GM21515 (cell line): ENCODE data around the gene PDZRN4.
"Not testable (repeated sequence)": the region's sequence is repeated elsewhere in the genome, so short reads cannot be mapped to it uniquely, and the experiment has no call there.

Source experiments
- ATAC-seq: cut with Tn5 transposase; IDR thresholded peaks from one replicate; pipeline ENCODE4 v1.9.1; 2021; ENCODE audit not compliant: unreplicated experiment

PDZRN4 gene

GRCh38 chr12:41504976-41505375 lies 316.9 kb downstream of the PDZRN4 start:
- ATAC-seq = no peak

DNA sequence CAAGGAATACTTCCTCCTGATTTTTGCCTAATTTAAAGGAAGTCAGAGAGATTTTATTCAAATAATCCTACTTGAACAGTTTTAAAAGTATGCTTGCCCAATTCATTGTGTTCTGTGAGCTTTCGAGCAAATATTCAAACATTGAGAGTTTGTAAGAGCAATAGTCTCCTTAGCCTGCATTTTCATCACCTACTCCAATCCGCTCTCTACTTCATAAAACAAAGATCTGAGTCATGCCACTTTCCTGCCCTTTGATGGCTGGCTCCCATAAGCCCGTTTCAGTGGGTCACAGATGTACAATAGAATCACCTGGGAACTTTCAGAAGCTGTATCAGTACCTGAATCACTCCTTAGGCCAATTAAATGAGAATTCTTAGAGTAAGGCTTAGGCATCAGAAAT lies 319.2 kb downstream of the PDZRN4 start:
- no peak for ATAC-seq

GRCh38 chr12:41509271-41510055 lies 321.3 kb downstream of the PDZRN4 start:
- no peak for ATAC-seq

DNA sequence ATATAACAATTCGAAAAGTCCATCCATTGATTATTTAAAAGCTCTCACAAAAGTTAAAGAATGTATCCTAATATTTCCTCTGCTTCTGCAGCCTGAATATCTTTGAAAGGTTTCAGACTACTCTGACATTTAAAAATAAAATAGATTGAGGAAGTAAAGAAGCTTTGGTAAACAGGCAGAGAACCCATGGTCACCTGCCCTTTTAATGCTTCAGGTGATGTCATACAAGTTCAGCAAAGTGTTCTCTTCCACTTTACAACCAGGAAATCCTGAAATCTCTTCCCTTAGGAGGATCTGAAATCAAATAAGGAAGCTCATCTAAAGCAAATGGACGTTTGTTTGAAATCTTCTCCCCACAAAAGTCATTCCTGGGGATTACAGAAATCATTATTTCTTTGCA lies 322.4 kb downstream of the PDZRN4 start:
- ATAC-seq = no peak

DNA sequence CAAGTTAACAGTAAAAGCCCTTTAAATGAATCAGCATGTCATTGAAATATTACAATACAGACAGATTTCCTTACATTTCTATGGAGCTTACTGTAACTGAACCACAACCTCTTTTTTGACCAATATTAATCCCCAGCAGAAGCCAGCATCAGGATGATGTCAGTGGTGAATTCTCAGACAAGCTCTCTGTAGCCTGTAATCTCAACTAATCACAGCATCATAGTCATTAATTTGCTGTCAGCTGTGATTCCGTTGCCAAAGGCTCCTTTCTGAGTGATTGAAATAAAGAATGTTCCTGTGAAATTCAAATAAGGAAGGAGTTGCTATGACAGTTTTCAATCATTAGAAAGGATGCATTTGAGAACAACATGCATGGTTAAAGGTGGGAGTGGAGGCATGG lies 323.1 kb downstream of the PDZRN4 start:
- ATAC-seq = no peak

DNA sequence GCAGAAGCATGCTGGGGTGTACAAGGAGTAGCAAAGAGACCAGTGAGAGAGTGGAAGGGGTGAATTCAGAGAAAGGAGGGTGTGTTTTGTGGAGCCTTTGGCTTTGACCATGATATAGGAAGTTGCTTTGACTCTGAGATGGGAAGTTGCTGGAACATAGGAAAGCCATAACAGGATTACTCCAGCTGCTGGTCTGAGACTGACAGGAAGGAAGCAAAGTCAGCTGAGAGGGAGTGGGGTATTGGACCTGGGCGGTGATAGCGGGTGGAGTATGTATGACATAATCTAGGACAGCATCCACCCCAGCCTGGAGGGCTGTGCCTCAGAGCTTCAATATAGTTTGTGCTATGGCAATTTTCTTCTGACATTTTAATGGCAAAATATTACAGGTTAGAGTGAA lies 324.4 kb downstream of the PDZRN4 start:
- ATAC-seq = no peak

GRCh38 chr12:41514021-41514777 lies 326.1 kb downstream of the PDZRN4 start:
- no peak for ATAC-seq

GRCh38 chr12:41514907-41515306 lies 326.8 kb downstream of the PDZRN4 start:
- ATAC-seq = no peak

DNA sequence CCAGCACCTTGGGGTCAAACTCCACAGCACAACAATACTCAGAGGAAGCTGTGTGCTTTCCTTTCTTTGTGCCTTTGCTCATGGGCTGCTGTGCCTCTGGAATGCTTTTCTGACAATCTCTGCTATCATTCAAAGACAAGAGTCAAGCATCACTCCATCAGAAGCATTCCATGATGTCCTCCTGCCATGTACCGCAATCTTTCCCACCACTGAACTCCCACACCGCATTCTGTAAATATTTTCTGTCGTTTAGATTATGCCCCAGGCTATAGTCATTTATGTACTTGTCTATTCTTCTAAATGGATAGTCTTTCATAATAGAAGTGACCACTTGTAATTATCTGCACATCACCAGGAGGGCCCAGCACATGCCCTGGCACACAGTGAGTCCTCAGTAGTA lies 327.8 kb downstream of the PDZRN4 start:
- no peak for ATAC-seq

- no peak for ATAC-seq
These were observed 332.7 kb downstream of the PDZRN4 start for GRCh38 chr12:41520869-41521268.

DNA sequence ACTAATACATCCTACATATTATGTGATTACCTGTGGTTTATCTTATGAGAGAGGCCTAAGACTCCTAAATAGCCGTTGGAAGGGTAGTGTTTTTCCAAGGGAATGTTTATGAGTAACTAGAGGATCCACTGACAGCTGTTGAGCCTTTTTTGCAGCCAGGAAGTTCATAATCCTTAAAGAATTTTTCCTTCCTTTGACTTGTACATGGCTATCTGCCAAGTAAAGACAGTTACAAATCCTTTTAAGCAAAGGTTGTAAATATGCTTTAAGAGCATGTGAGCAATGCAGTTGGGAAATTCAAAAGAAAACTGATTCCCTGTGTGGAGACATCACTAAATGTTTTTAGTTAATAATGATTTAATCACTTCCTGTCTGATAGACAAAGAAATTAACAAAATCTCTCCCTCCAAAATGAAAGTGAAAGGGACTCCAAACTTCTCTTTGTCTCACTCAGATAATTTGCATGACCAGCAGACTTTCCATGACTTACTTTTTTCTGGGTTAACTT lies 333.8 kb downstream of the PDZRN4 start:
- peak; percentile 62 for ATAC-seq

DNA sequence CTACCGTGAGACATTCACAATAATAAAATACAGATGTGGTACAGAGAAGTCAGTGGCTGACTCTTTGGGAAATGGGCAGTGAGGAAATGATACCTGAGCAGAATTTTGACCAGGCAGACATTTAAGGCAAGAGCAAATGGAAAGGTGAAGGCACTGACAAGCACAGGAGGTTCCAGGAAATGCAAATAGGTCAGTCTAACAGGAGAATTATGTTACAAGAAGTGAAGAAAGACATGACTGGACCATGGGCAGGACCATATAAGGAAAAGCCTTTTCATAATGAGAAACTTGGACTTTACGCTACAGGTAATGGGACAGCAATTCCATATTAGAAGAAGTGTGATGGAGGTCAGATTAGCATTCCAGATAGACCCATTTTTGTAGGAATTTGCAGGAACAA lies 338.9 kb downstream of the PDZRN4 start:
- no peak for ATAC-seq

GRCh38 chr12:41527534-41528116 lies 339.5 kb downstream of the PDZRN4 start:
- ATAC-seq = no peak

- no peak for ATAC-seq
These were observed 340.8 kb downstream of the PDZRN4 start for GRCh38 chr12:41528874-41529273.

DNA sequence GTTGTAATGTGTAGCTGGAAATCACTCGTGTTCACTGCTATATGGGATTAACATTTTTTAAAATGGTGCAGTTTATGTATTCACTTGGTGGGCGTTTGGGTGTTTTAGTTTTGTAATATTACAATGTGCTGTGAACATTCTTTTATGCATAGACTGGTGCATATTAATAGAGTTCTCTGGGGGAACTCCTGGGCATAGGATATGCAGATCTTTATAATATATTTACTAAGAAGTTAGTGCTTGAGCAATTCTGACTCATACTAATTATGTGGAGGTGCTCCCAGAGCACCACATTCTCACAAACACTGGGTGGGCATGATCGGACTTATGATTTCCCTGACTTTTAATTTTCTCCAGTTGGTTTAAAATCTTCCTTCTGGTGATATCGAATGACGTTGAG lies 342.3 kb downstream of the PDZRN4 start:
- ATAC-seq = no peak

GRCh38 chr12:41531147-41531829 lies 343.2 kb downstream of the PDZRN4 start:
- ATAC-seq = no peak

DNA sequence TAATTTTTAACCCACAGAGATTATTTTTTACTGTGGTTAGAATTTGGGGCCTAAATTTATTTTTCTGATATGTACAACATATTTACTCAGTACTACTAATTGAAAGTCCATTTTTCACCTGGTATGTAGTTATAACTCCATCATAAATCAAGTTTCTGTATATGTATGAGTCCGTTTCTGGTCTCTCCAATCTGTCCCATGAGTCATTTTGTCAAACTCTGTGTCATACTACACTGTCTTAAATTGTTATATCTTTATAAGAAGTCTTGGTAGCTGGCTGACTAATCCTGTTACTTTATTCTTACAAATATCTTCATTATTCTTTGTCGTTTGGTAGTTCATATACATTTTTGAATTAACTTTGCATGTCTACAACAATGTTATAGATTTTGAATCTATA lies 344.0 kb downstream of the PDZRN4 start:
- ATAC-seq = no peak

- no peak for ATAC-seq
These were observed 348.8 kb downstream of the PDZRN4 start for GRCh38 chr12:41536813-41537490.

GRCh38 chr12:41537522-41537921 lies 349.4 kb downstream of the PDZRN4 start:
- ATAC-seq = no peak

- ATAC-seq = no peak
These were observed 357.6 kb downstream of the PDZRN4 start for GRCh38 chr12:41545761-41546160.

GRCh38 chr12:41547071-41547470 lies 359.0 kb downstream of the PDZRN4 start:
- ATAC-seq = not testable (repeated sequence)
